IMR-90 (cell line): Measurements from ENCODE around the gene SMARCA5. TPM values are rescaled to one million over a fixed set of nuclear protein-coding genes. Genes with fewer than 3 reads are reported as not detected.

Experiments
- ATAC-seq: fragments of 200-7000 bp; cut with Tn5 transposase; 2 replicates; pipeline ENCODE4 v1.9.1; 2020; ENCODE audit warnings: low read depth, mild to moderate bottlenecking, moderate library complexity
- BruUV-seq: library from RNA; stranded (reverse); fragments of 400-500 nt; replicated peaks from 2 replicates; lab custom pipeline; 2021; lab: Mats Ljungman, UMichigan
- CTCF ChIA-PET: fragments of 300-600 bp; formaldehyde crosslinking; extraction: SDS; loops from one replicate; lab custom pipeline; 2021; ENCODE audit warnings: antibody characterized with exemption; lab: Yijun Ruan, JAX
- POLR2A ChIA-PET: fragments of 300-600 bp; sonication (Branson Sonifier 250); formaldehyde crosslinking; loops from one replicate; lab custom pipeline; 2022; ENCODE audit warnings: antibody characterized with exemption; ENCODE audit not compliant: unreplicated experiment; lab: Charles Lee
- DNase-seq: peaks from one replicate; pipeline ENCODE4 v3.0.0; 2013
- H2AFZ ChIP-seq: replicated peaks from 2 replicates; pipeline ENCODE3; 2013; ENCODE audit warnings: low read length, mild to moderate bottlenecking; ENCODE audit not compliant: poor library complexity
- H2AK5ac ChIP-seq: 2 replicates; pipeline ENCODE4 v1.6.1; 2013; ENCODE audit warnings: low read depth, low read length, inconsistent platforms
- H2AK9ac ChIP-seq: replicated peaks from 2 replicates; pipeline ENCODE3; 2013; ENCODE audit warnings: mild to moderate bottlenecking, low read depth, low read length, moderate library complexity; ENCODE audit not compliant: poor library complexity
- H2BK120ac ChIP-seq: 2 replicates; pipeline ENCODE4 v1.6.1; 2013; ENCODE audit warnings: low read depth, low read length, inconsistent platforms
- H2BK15ac ChIP-seq: 3 replicates; pipeline ENCODE4 v1.6.1; 2013; ENCODE audit warnings: low read depth, low read length, inconsistent platforms
- H2BK20ac ChIP-seq: 2 replicates; pipeline ENCODE4 v1.6.1; 2013; ENCODE audit warnings: low read depth, mild to moderate bottlenecking, inconsistent platforms, low read length, moderate library complexity
- H2BK5ac ChIP-seq: 2 replicates; pipeline ENCODE4 v1.6.1; 2013; ENCODE audit warnings: mild to moderate bottlenecking, low read depth, low read length, inconsistent platforms; ENCODE audit not compliant: poor library complexity, severe bottlenecking
- H3K14ac ChIP-seq: replicated peaks from 2 replicates; pipeline ENCODE4 v1.6.1; 2013; ENCODE audit warnings: low read depth, low read length, inconsistent platforms
- H3K18ac ChIP-seq: 2 replicates; pipeline ENCODE4 v1.6.1; 2013; ENCODE audit warnings: low read depth, low read length, control low read depth
- H3K23ac ChIP-seq: 2 replicates; pipeline ENCODE4 v1.6.1; 2013; ENCODE audit warnings: low read depth, low read length, inconsistent platforms
- H3K27ac ChIP-seq: 2 replicates; pipeline ENCODE4 v1.5.1; 2013; ENCODE audit warnings: mild to moderate bottlenecking, control low read depth, low read length; ENCODE audit not compliant: insufficient read depth
- H3K27me3 ChIP-seq: 2 replicates; pipeline ENCODE4 v1.6.1; 2013; ENCODE audit warnings: low read length; ENCODE audit not compliant: control insufficient read depth, insufficient read depth
- H3K36me3 ChIP-seq: 2 replicates; pipeline ENCODE4 v1.6.1; 2013; ENCODE audit warnings: low read length, mixed read lengths; ENCODE audit not compliant: control insufficient read depth, insufficient read depth
- H3K4ac ChIP-seq: 2 replicates; pipeline ENCODE4 v1.6.1; 2013; ENCODE audit warnings: low read depth, low read length, inconsistent platforms
- H3K4me1 ChIP-seq: 2 replicates; pipeline ENCODE4 v1.6.1; 2013; ENCODE audit warnings: low read length, mixed read lengths; ENCODE audit not compliant: control insufficient read depth, insufficient read depth
- H3K4me2 ChIP-seq: 2 replicates; pipeline ENCODE4 v1.6.1; 2013; ENCODE audit warnings: low read depth, mild to moderate bottlenecking, control low read depth, low read length, moderate library complexity
- H3K4me3 ChIP-seq: 2 replicates; pipeline ENCODE4 v1.5.1; 2013; ENCODE audit warnings: low read depth, mild to moderate bottlenecking, control low read depth, low read length, moderate library complexity; ENCODE audit not compliant: insufficient read depth
- H3K56ac ChIP-seq: 2 replicates; pipeline ENCODE4 v1.6.1; 2013; ENCODE audit warnings: low read length, inconsistent platforms; ENCODE audit not compliant: insufficient read depth; ENCODE audit errors: extremely low read depth
- H3K79me1 ChIP-seq, 2 experiments: 2 replicates each; pipeline ENCODE4 v1.6.1; 2013; ENCODE audit warnings: low read length in 2 of 2, inconsistent platforms in 1 of 2, low read depth in 1 of 2
- H3K9ac ChIP-seq: 2 replicates; pipeline ENCODE4 v1.6.1; 2013; ENCODE audit warnings: low read depth, low read length, control low read depth
- H3K9me1 ChIP-seq: 2 replicates; pipeline ENCODE4 v1.6.1; 2013; ENCODE audit warnings: low read length, inconsistent platforms; ENCODE audit not compliant: insufficient read depth
- H3K9me3 ChIP-seq: 2 replicates; pipeline ENCODE4 v1.6.1; 2013; ENCODE audit warnings: low read length; ENCODE audit not compliant: control insufficient read depth, insufficient read depth
- H4K20me1 ChIP-seq: 2 replicates; pipeline ENCODE4 v1.6.1; 2013; ENCODE audit warnings: low read length, inconsistent platforms; ENCODE audit not compliant: insufficient read depth
- H4K5ac ChIP-seq: 2 replicates; pipeline ENCODE4 v1.6.1; 2013; ENCODE audit warnings: mild to moderate bottlenecking, low read depth, low read length, control low read depth
- H4K8ac ChIP-seq, 2 experiments: 2 replicates each; pipeline ENCODE4 v1.6.1; 2013; ENCODE audit warnings: low read depth in 2 of 2, low read length in 2 of 2, control low read depth in 1 of 2, inconsistent platforms in 1 of 2
- H4K91ac ChIP-seq: 2 replicates; pipeline ENCODE4 v1.6.1; 2013; ENCODE audit warnings: low read depth, low read length, inconsistent platforms; ENCODE audit not compliant: insufficient read depth
- BHLHE40 ChIP-seq: fragments of 150-350 bp; IDR thresholded peaks from 2 replicates; pipeline ENCODE4 v1.6.1; 2016; ENCODE audit warnings: mild to moderate bottlenecking, low read depth, low read length
- CEBPB ChIP-seq: IDR thresholded peaks from 2 replicates; pipeline ENCODE4 v1.6.1; 2012; ENCODE audit warnings: low read depth, low read length, improper control_type of control experiment
- CHD1 ChIP-seq: IDR thresholded peaks from 2 replicates; pipeline ENCODE4 v1.6.1; 2012; ENCODE audit warnings: low read depth, low read length, improper control_type of control experiment
- CTCF ChIP-seq: conservative IDR thresholded peaks from 2 replicates; pipeline ENCODE4 v1.5.1; 2012; ENCODE audit warnings: mild to moderate bottlenecking, low read depth, low read length, improper control_type of control experiment
- FOS ChIP-seq: fragments of 150-350 bp; IDR thresholded peaks from 2 replicates; pipeline ENCODE4 v1.6.1; 2016; ENCODE audit warnings: low read depth, low read length
- MAFK ChIP-seq: IDR thresholded peaks from 2 replicates; pipeline ENCODE4 v1.6.1; 2012; ENCODE audit warnings: low read depth, low read length, improper control_type of control experiment
- MAZ ChIP-seq: IDR thresholded peaks from 2 replicates; pipeline ENCODE4 v1.6.1; 2012; ENCODE audit warnings: low read depth, mild to moderate bottlenecking, low read length, improper control_type of control experiment, moderate library complexity, borderline replicate concordance
- MXI1 ChIP-seq: IDR thresholded peaks from 2 replicates; pipeline ENCODE4 v1.6.1; 2012; ENCODE audit warnings: low read depth, mild to moderate bottlenecking, low read length, moderate library complexity, borderline replicate concordance
- NFE2L2 ChIP-seq: fragments of 150-350 bp; IDR thresholded peaks from 2 replicates; pipeline ENCODE4 v1.6.1; 2016; ENCODE audit warnings: low read depth, mild to moderate bottlenecking, low read length
- POLR2A ChIP-seq: IDR thresholded peaks from 2 replicates; pipeline ENCODE4 v1.6.1; 2012; ENCODE audit warnings: mild to moderate bottlenecking, low read depth, low read length
- RAD21 ChIP-seq: IDR thresholded peaks from 2 replicates; pipeline ENCODE4 v1.6.1; 2012; ENCODE audit warnings: low read length, improper control_type of control experiment
- RCOR1 ChIP-seq: IDR thresholded peaks from 2 replicates; pipeline ENCODE4 v1.6.1; 2012; ENCODE audit warnings: mild to moderate bottlenecking, low read length, improper control_type of control experiment; ENCODE audit not compliant: insufficient replicate concordance
- whole genome bisulfite sequencing, 2 experiments: methylation state at CpG; one replicate each; pipeline versions ENCODE4 v1.1.5 to v1.1.7; 2013; ENCODE audit warnings: missing lambda C conversion rate in 2 of 2; ENCODE audit not compliant: insufficient read length in 1 of 2; ENCODE audit errors: extremely low coverage in 2 of 2; 5-methylcytosine and 5-hydroxymethylcytosine counted together
- dilution Hi-C: fragments of 300-500 bp; cut with HindIII; formaldehyde crosslinking; loops from one replicate; pipeline ENCODE4 v1.14.3; 2018; ENCODE audit warnings: low sequenced_read_pairs; ENCODE audit not compliant: unreplicated experiment
- in situ Hi-C: fragments of 300-500 bp; cut with MboI; formaldehyde crosslinking; loops from 3 replicates; pipeline ENCODE4 v1.14.3; 2019; ENCODE audit warnings: low sequenced_read_pairs, inconsistent platforms, mixed read lengths
- intact Hi-C: fragments of 100-400 bp; cut with micrococcal nuclease; formaldehyde crosslinking; loops from 2 replicates; pipeline ENCODE4 v1.10.0; 2022
- polyA plus RNA-seq, 3 experiments: library from polyadenylated mRNA; depleted of rRNA; stranded (reverse); fragments of >200 nt; gene quantifications; 2 replicates each; pipeline ENCODE4 v1.2.3, GENCODE V29; 2012; ENCODE audit warnings: low replicate concordance in 1 of 3
- total RNA-seq: library from RNA; depleted of rRNA; stranded (reverse); fragments of >200 nt; gene quantifications from 2 replicates; pipeline ENCODE4 v1.2.3, GENCODE V29; 2012

Gene SMARCA5
- total and polyA plus RNA-seq, 2 of the 4 experiments (the other 2 are of a cell fraction) = 11.5 to 14.7 TPM

DNA sequence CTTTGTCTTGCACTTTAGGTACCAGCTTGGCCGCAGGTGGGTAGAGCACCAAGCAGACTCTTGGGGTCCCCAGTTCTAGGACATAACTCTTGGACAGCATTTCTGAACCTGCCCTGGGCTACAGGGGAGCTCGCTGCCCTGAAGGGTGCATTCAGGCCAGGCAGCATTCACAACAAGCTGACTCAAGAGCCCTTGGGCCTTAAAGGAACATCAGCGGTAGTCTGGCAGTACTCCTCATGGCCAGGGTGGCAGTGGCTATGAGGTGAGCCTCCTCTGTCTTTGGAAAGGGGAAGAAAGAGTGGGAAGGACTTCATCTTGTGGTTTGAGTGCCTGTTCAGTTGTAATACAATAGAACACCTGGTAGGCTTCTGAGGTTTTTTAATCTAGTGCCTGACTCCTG is 24.8 kb upstream of the SMARCA5 start:
- ATAC-seq = no peak
- Histone ChIP-seq H3K27me3 (no peaks in the 10 kb centered on the region), H3K36me3 (no peaks in the 10 kb centered on the region), H3K9me1 (no peaks in the 10 kb centered on the region), H3K4ac (no peak overlapping the region), H3K14ac (no peak overlapping the region), H3K9me3 (no peaks in the 10 kb centered on the region), H3K23ac (no peak overlapping the region), H3K4me1 (no peaks in the 10 kb centered on the region), H3K9ac (no peak overlapping the region), H3K4me3 (no peak overlapping the region), H2AK5ac (no peak overlapping the region), H3K27ac (no peak overlapping the region), H4K8ac (no peak overlapping the region), H4K20me1 (no peaks in the 10 kb centered on the region), H4K5ac (no peak overlapping the region), H2BK15ac (no peak overlapping the region), H2BK20ac (no peak overlapping the region), H2BK5ac (no peak overlapping the region), H3K56ac (no peak overlapping the region), H3K79me1 (no peaks in the 10 kb centered on the region), H3K18ac (no peak overlapping the region), H3K4me2 (no peak overlapping the region), H2AFZ (no peak overlapping the region), H4K91ac (no peak overlapping the region), H2BK120ac (no peak overlapping the region), H2AK9ac (no peak overlapping the region)
- no TSS peak for BruUV-seq
- no peak for TF ChIP-seq FOS
- no peak for TF ChIP-seq MAFK
- no peak for TF ChIP-seq CTCF
- no peak for TF ChIP-seq NFE2L2
- no peak for TF ChIP-seq CHD1
- no peak for TF ChIP-seq MXI1
- TF ChIP-seq POLR2A = no peak
- no peak for TF ChIP-seq RAD21
- no peak for TF ChIP-seq MAZ
- TF ChIP-seq BHLHE40 = no peak
- TF ChIP-seq CEBPB = no peak
- no peak for TF ChIP-seq RCOR1
- dilution Hi-C loops (no loop called here), intact Hi-C loops (loop anchor here (10.0 kb wide), 1 partner anchor 644 kb away; the partner anchor contains the start of gene INPP4B), in situ Hi-C loops (loop anchor here (5.0 kb wide), 1 partner anchor 286 kb away; no protein-coding TSS in a partner anchor)
- POLR2A ChIA-PET = no interaction called here
- CTCF ChIA-PET = no interaction called here
- 71% methylated on average over 2 of the region's 3 CpGs; no CpG with 5 or more reads in 1 of the 2 experiments for WGBS, 2 experiments
- no peak for DNase-seq
